Lower lobe of right lung (tissue), 2 donors: ENCODE results near the gene SEZ6L. TPM values are rescaled to one million over a fixed set of nuclear protein-coding genes. Genes with fewer than 3 reads are reported as not detected.

ENCODE experiments used
- ATAC-seq, 2 donors: fragments of 200-7000 bp; cut with Tn5 transposase; one replicate each; pipeline ENCODE4 v1.9.1; 2020 to 2022; ENCODE audit warnings: mild to moderate bottlenecking in 2 of 2, moderate library complexity in 2 of 2
- DNase-seq: peaks from one replicate; pipeline ENCODE4 v3.0.0-alpha.2; 2020
- H3K27ac ChIP-seq: fragments of 200-600 bp; one replicate; pipeline ENCODE4 v1.8.0; 2022
- H3K27me3 ChIP-seq: fragments of 200-600 bp; one replicate; pipeline ENCODE4 v1.8.0; 2022; ENCODE audit warnings: low read depth
- H3K36me3 ChIP-seq: fragments of 200-600 bp; one replicate; pipeline ENCODE4 v1.8.0; 2022; ENCODE audit warnings: mild to moderate bottlenecking
- H3K4me1 ChIP-seq: fragments of 200-600 bp; one replicate; pipeline ENCODE4 v1.8.0; 2022
- H3K4me3 ChIP-seq: fragments of 200-600 bp; one replicate; pipeline ENCODE4 v1.8.0; 2022; ENCODE audit warnings: mild to moderate bottlenecking
- H3K9me3 ChIP-seq: fragments of 200-600 bp; one replicate; pipeline ENCODE4 v1.8.0; 2022
- CTCF ChIP-seq: fragments of 200-600 bp; IDR thresholded peaks from one replicate; pipeline ENCODE4 v1.8.0; 2022; ENCODE audit warnings: antibody characterized with exemption, mild to moderate bottlenecking
- intact Hi-C: fragments of 100-400 bp; cut with DNase I; formaldehyde crosslinking; loops from one replicate; pipeline ENCODE4 v1.11.0; 2022
- total RNA-seq: library from RNA; stranded (reverse); fragmentation: NEBNext Ultra II Directional; extraction: Animal tissue kit (Norgen Biotek cat#: 25700); gene quantifications from one replicate; pipeline ENCODE4 v1.2.1, GENCODE V29; 2021
- donor health status: DM: no; HTN: yes; CAD: no; lungs with severe emphysema.

SEZ6L gene
- total RNA-seq, 1 donor from 2014 or later = 0.24 TPM

- Histone ChIP-seq H3K4me3 (no peak overlapping the region), H3K4me1 (no peaks in the 10 kb centered on the region), H3K27me3 (peaks cover 13% of the 10 kb centered on the region), H3K36me3 (no peaks in the 10 kb centered on the region), H3K27ac (no peak overlapping the region), H3K9me3 (no peaks in the 10 kb centered on the region)
- intact Hi-C loops = no loop called here
- DNase-seq = no peak
- no peak for ATAC-seq
- no peak for TF ChIP-seq CTCF
Measured at GRCh38 chr22:26414347-26414746, 245.1 kb downstream of the SEZ6L start.

DNA sequence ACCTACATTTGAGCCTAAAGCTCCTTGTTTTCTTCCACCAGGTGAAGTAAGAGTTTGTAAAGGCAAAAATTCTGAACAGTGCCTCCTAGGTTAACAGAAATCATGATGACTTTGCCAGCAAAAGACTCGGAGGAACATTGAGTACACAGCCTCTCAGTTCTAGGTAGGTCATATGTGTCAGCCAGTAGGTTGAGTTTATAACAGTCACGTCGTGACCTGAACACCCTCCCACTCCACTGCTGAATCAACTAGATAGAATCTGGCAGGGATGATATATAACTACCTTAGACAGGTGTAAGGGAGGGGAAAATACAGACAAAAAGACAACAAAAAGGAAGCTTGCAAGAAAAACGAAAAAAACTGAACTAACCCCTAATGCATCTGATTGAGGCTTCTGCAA lies 247.0 kb downstream of the SEZ6L start:
- ATAC-seq (no peak), DNase-seq (no peak)
- intact Hi-C loops = no loop called here
- Histone ChIP-seq H3K4me3 (no peak overlapping the region), H3K4me1 (no peaks in the 10 kb centered on the region), H3K27me3 (peaks cover 8% of the 10 kb centered on the region), H3K36me3 (no peaks in the 10 kb centered on the region), H3K9me3 (no peaks in the 10 kb centered on the region), H3K27ac (no peak overlapping the region)
- TF ChIP-seq CTCF = no peak

DNA sequence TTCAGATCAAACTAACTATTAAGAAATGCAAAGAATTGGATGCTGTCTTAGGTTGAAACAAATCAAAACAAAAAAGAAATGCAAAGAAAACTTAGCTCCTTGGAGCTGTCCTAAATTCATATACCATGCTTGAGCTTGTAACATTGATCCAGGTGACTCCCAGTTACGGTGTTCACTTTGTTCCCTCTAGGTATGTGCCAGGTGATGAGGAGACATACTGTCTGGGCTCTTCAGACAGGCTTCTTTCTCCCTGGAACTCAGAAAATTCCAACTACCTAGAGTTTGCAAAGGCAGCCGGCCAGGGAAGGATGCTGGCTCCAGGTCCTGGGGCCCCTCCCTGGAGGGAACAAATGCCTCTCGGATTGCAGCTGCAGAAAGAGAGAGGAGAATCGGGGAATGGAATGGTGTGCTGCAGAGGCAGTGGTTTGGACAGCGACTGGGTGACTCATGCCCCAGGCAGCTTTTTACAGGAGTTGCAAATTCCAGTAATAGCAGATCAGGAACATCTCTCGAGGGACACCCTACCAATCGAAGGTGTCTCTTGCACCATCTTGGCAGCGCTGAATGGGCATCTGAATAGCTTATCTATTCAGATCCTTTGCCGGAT lies 247.5 kb downstream of the SEZ6L start:
- H3K9me3 ChIP-seq = no peaks in the 10 kb centered on the region
- DNase-seq (no peak), ATAC-seq (peak in 1 of 2 donors; percentile 18)
- TF ChIP-seq CTCF = no peak
- no peak overlapping the region for H3K4me3 ChIP-seq
- no peaks in the 10 kb centered on the region for H3K36me3 ChIP-seq
- H3K27me3 ChIP-seq = peaks cover 8% of the 10 kb centered on the region
- no peaks in the 10 kb centered on the region for H3K4me1 ChIP-seq
- intact Hi-C loops = no loop called here
- H3K27ac ChIP-seq = no peak overlapping the region

DNA sequence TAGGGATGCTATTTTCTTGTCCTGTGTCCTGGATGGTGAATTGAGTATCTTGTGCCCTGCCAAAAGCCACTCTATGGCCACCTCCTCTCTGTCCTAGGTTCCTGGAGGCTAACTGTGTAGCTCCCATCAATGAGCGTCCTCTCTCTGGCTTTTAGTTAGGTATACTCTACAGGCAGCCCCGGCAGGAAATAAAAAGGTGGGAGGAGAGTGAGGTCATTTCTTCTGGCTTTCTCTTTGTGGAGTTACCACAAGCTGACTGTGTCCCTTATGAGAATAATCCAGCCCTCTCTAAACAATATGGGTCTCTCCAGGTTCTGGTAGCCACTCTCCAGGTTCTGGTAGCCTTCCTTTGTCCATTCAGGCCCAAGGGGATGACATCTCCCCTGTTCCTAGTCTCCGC lies 248.1 kb downstream of the SEZ6L start:
- H3K36me3 ChIP-seq = no peaks in the 10 kb centered on the region
- H3K27ac ChIP-seq = no peak overlapping the region
- H3K4me1 ChIP-seq = no peaks in the 10 kb centered on the region
- no peak overlapping the region for H3K4me3 ChIP-seq
- TF ChIP-seq CTCF = no peak
- intact Hi-C loops = no loop called here
- H3K27me3 ChIP-seq = peaks cover 5% of the 10 kb centered on the region
- no peak for ATAC-seq
- H3K9me3 ChIP-seq = no peaks in the 10 kb centered on the region
- DNase-seq = no peak

DNA sequence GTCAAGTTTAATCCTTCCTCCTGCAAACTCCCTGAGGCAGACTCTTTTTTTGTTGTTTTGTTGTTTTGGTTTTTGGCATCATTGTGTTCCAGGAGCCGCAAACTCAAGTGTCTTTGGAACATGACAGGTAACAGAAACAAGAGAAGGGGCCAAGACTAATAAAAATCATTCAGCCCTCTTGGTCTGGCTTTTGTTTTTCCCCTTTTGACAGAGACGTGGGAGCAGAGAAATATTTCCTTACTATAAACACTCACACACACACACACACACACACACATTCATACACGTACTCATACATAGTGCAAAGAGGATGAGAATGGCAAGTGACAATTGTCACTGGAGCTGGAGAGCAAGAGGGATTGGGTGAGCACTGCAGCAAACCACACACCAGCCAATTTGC lies 249.4 kb downstream of the SEZ6L start:
- H3K36me3 ChIP-seq = no peaks in the 10 kb centered on the region
- H3K4me1 ChIP-seq = no peaks in the 10 kb centered on the region
- no peak overlapping the region for H3K27ac ChIP-seq
- TF ChIP-seq CTCF = no peak
- no peak overlapping the region for H3K4me3 ChIP-seq
- ATAC-seq = no peak
- DNase-seq = no peak
- peaks cover 5% of the 10 kb centered on the region for H3K27me3 ChIP-seq
- peaks cover 8% of the 10 kb centered on the region for H3K9me3 ChIP-seq
- intact Hi-C loops = no loop called here
